Kidney (tissue), 14 donors: Measurements from ENCODE around the gene GIMAP8. TPM values are rescaled to one million over a fixed set of nuclear protein-coding genes. Genes with fewer than 3 reads are reported as not detected.

Experiments used
- DNase-seq, 5 donors: peaks; one replicate each; pipeline ENCODE4 v3.0.0-alpha.2; 2013 to 2020
- FAIRE-seq: peaks from 2 replicates; lab custom pipeline; 2012; peaks lifted over from hg19 to GRCh38; lab: Jason Lieb, UNC
- H3K27ac ChIP-seq, 2 donors: one replicate each; pipeline ENCODE4 v1.7.0; 2013; ENCODE audit warnings: low read depth in 2 of 2, low read length in 2 of 2, inconsistent platforms in 1 of 2
- H3K27me3 ChIP-seq: one replicate; pipeline ENCODE4 v1.7.1; 2013; ENCODE audit warnings: low read length, inconsistent platforms; ENCODE audit not compliant: control insufficient read depth, insufficient read depth
- H3K36me3 ChIP-seq, 3 donors: one replicate each; pipeline versions ENCODE4 v1.7.0 to v1.7.1; 2013; ENCODE audit warnings: low read length in 3 of 3, control low read depth in 1 of 3, inconsistent platforms in 1 of 3; ENCODE audit not compliant: insufficient read depth in 3 of 3, control insufficient read depth in 2 of 3
- H3K4me1 ChIP-seq, 3 donors: one replicate each; pipeline versions ENCODE4 v1.7.0 to v1.7.1; 2013; ENCODE audit warnings: low read length in 3 of 3, inconsistent platforms in 1 of 3, low read depth in 1 of 3; ENCODE audit not compliant: control insufficient read depth in 2 of 3, insufficient read depth in 2 of 3
- H3K4me3 ChIP-seq, 3 donors: one replicate each; pipeline versions ENCODE4 v1.7.0 to v1.8.1; 2013; ENCODE audit warnings: low read length in 3 of 3, control low read depth in 1 of 3, inconsistent platforms in 1 of 3
- H3K9ac ChIP-seq, 3 donors: one replicate each; pipeline versions ENCODE4 v1.7.0 to v1.7.1; 2013; ENCODE audit warnings: low read length in 3 of 3, control low read depth in 1 of 3, inconsistent platforms in 1 of 3
- H3K9me3 ChIP-seq, 3 donors: one replicate each; pipeline versions ENCODE4 v1.7.0 to v1.7.1; 2013; ENCODE audit warnings: low read length in 3 of 3, control low read depth in 1 of 3, inconsistent platforms in 1 of 3; ENCODE audit not compliant: control insufficient read depth in 2 of 3, insufficient read depth in 1 of 3
- intact Hi-C: fragments of 100-400 bp; cut with DNase I; formaldehyde crosslinking; loops from one replicate; pipeline ENCODE4 v1.11.1; 2022
- polyA plus RNA-seq: library from polyadenylated mRNA; stranded (reverse); fragments of 350-450 nt; fragmentation: Illumina TruSeq; extraction: RNeasy Lipid Tissue Mini Kit (QIAGEN cat#74804); gene quantifications from one replicate; pipeline ENCODE4 v1.2.3, GENCODE V29; 2014; ENCODE audit warnings: low read depth, low replicate concordance; ENCODE audit not compliant: insufficient read depth
- total RNA-seq: library from RNA; stranded (reverse); fragmentation: NEBNext Ultra II Directional; extraction: Animal tissue kit (Norgen Biotek cat#: 25700); gene quantifications from one replicate; pipeline ENCODE4 v1.2.1, GENCODE V29; 2021
- TF ChIP-seq, protein P1 (sequence below): IDR thresholded peaks from 3 replicates; pipeline ENCODE4 v1.5.1; 2012; ENCODE audit warnings: mild to moderate bottlenecking, moderate library complexity, borderline replicate concordance; ENCODE audit not compliant: insufficient read depth; ENCODE audit errors: extremely low read depth
- donor health status: control.
- donor health status: control.
- donor health status: control.
- donor health status: control.
- donor health status: control.
- donor health status: DM: yes; HTN: yes; CAD: no.
- donor health status: Normal renal cell carcinoma (clear cell type).

GIMAP8 gene
- total and polyA plus RNA-seq, 2 donors from 2014 or later, result 10.2 to 24.3 TPM

DNA sequence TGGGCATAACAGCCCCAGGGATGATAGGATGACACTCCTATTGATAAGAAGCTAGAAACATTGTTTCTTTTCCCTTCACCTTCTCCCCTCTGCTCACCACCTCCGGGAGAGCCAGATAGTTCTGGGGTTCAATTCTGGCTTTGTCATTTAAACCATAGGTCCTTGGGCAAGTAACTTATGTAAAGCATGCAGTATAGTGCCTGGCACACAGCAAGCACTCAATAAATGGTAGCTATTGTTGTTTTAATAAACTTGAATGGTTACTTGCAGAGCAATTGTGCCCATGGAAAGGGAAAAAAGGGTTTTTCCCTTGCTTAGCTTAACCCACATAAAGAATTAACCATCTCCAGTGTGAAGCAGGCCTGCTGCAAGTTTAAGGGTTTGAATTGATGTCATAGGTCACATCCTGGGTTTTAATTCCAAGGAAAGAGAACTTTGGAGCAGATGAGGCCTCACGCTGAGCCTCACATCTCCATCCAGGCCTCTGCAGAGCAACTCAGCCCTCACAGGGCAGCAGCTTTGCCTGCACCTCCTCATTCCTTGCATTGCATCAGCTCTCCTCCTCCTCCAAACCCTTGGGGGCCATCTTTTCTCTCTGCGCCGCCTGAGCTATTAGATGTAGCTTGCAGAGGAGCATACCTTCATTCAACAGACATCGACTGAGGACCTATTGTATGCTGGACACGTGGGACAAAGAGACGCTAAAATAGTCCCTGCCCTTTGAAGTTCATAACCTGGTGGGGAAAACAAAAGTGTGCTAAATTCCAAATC is 48.4 kb upstream of the GIMAP8 start:
- H3K4me1 ChIP-seq, result peaks cover 5 to 23% (median 21%) of the 10 kb centered on the region in 3 donors
- no peak overlapping the region for H3K27ac ChIP-seq
- no peak overlapping the region for H3K9ac ChIP-seq
- no peaks in the 10 kb centered on the region for H3K9me3 ChIP-seq
- H3K4me3 ChIP-seq, result no peak overlapping the region
- DNase-seq (peak in 1 of 5 donors; percentile 31), FAIRE-seq (no peak)
- H3K36me3 ChIP-seq, result no peaks in the 10 kb centered on the region
- TF ChIP-seq, protein P1, sequence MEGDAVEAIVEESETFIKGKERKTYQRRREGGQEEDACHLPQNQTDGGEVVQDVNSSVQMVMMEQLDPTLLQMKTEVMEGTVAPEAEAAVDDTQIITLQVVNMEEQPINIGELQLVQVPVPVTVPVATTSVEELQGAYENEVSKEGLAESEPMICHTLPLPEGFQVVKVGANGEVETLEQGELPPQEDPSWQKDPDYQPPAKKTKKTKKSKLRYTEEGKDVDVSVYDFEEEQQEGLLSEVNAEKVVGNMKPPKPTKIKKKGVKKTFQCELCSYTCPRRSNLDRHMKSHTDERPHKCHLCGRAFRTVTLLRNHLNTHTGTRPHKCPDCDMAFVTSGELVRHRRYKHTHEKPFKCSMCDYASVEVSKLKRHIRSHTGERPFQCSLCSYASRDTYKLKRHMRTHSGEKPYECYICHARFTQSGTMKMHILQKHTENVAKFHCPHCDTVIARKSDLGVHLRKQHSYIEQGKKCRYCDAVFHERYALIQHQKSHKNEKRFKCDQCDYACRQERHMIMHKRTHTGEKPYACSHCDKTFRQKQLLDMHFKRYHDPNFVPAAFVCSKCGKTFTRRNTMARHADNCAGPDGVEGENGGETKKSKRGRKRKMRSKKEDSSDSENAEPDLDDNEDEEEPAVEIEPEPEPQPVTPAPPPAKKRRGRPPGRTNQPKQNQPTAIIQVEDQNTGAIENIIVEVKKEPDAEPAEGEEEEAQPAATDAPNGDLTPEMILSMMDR, result no peak
- H3K27me3 ChIP-seq, result no peaks in the 10 kb centered on the region
- intact Hi-C loops, result no loop called here

DNA sequence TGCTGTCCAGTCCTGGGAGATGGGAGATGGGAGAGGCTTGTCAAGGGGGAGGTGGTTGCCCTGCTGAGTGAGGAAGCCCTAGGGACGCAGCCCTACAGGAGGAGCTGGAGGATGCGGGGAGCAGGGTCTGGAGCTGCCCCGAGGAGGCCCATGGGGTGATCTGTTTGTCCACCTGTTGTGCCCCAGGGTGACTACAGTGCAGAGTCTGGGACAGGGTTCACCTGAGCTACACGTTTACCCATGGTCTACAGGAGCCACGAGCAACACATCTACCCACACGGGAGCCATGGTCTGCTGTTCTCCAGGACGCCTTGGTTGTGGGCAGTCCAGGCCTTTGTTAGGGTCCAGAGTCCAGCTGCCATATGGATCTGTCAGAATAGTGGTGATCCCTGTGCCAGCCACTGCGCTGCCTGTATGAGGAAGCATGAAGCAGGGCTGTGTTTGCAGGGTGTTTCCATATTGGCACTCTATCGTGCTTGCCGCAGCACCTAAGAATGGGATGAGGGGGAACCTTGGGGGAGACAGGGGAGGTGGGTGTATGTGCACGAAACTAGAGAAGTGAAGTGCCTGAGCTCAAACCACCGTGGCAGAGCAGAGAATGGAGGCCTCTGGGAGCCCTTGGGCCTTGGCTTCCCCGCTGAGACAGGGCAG is 47.6 kb upstream of the GIMAP8 start:
- no peak for FAIRE-seq
- intact Hi-C loops, result no loop called here

DNA sequence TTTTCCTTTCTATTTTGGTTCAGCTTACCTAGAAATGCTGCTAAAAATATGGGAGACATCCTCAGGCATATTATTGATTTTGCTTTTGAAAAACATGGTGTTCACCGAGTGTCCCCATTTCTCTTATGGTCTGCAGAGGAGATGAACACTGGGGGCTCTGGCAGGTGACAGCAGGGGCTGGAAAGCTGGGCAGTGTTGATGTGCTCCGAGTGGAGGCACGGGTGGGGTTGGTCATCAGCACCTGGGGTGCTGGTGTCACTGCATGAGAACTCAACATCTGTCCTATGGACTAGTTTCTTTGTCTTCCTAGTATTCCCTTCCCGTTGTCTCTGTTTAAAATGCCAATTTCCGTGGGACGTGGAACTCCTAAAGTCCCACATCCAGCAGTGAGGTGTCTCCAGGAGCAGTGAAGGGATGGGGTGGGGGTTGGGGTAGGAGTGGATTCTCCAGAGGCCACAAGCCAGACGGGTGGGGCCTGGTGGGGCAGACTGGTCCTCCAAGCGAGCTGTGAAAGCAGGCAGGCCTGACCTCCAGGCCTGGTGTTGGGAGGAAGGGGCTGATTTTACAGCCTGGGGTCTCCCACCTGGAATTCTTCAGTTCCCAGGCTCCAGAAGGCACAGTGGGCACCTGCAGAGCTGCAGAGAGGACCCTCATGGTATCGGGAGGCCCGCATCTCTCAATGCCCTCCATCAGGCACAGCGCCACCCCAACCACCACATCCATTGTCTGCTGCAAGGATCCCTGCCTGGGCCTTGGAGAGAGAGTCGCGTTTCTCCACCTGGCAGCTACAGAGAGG is 46.9 kb upstream of the GIMAP8 start:
- intact Hi-C loops, result no loop called here
- peak overlapping the region in 1 of 2 donors; percentile 96 for H3K27ac ChIP-seq
- no peaks in the 10 kb centered on the region for H3K27me3 ChIP-seq
- DNase-seq (peak in 2 of 5 donors; percentile 54 to 59), FAIRE-seq (no peak)
- H3K9ac ChIP-seq, result peak overlapping the region in 1 of 3 donors; percentile 95
- H3K9me3 ChIP-seq, result no peaks in the 10 kb centered on the region
- peak overlapping the region in 1 of 3 donors; percentile 79 for H3K4me3 ChIP-seq
- TF ChIP-seq, protein P1, result no peak
- peaks cover 5 to 26% (median 24%) of the 10 kb centered on the region in 3 donors for H3K4me1 ChIP-seq
- no peaks in the 10 kb centered on the region for H3K36me3 ChIP-seq

More for the DNA sequence above, 47.6 kb upstream of the GIMAP8 start:
- no peaks in the 10 kb centered on the region for H3K36me3 ChIP-seq
- H3K27ac ChIP-seq, result no peak overlapping the region
- no peaks in the 10 kb centered on the region for H3K27me3 ChIP-seq
- H3K9ac ChIP-seq, result no peak overlapping the region
- DNase-seq, result peak in 2 of 5 donors; percentile 43 to 56
- peaks cover 5 to 25% (median 24%) of the 10 kb centered on the region in 3 donors for H3K4me1 ChIP-seq
- H3K9me3 ChIP-seq, result no peaks in the 10 kb centered on the region
- TF ChIP-seq, protein P1, result no peak
- no peak overlapping the region for H3K4me3 ChIP-seq
